ENCODE data around the gene SORBS1.

Gene SORBS1

GRCh38 chr10:95408983-95409873 is 151.9 kb downstream of the SORBS1 start:
- TF ChIP-seq, protein P1, sequence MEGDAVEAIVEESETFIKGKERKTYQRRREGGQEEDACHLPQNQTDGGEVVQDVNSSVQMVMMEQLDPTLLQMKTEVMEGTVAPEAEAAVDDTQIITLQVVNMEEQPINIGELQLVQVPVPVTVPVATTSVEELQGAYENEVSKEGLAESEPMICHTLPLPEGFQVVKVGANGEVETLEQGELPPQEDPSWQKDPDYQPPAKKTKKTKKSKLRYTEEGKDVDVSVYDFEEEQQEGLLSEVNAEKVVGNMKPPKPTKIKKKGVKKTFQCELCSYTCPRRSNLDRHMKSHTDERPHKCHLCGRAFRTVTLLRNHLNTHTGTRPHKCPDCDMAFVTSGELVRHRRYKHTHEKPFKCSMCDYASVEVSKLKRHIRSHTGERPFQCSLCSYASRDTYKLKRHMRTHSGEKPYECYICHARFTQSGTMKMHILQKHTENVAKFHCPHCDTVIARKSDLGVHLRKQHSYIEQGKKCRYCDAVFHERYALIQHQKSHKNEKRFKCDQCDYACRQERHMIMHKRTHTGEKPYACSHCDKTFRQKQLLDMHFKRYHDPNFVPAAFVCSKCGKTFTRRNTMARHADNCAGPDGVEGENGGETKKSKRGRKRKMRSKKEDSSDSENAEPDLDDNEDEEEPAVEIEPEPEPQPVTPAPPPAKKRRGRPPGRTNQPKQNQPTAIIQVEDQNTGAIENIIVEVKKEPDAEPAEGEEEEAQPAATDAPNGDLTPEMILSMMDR (IDR thresholded peaks at IDR 0.05; ENCODE audit: low read depth, low read length): no peak

DNA sequence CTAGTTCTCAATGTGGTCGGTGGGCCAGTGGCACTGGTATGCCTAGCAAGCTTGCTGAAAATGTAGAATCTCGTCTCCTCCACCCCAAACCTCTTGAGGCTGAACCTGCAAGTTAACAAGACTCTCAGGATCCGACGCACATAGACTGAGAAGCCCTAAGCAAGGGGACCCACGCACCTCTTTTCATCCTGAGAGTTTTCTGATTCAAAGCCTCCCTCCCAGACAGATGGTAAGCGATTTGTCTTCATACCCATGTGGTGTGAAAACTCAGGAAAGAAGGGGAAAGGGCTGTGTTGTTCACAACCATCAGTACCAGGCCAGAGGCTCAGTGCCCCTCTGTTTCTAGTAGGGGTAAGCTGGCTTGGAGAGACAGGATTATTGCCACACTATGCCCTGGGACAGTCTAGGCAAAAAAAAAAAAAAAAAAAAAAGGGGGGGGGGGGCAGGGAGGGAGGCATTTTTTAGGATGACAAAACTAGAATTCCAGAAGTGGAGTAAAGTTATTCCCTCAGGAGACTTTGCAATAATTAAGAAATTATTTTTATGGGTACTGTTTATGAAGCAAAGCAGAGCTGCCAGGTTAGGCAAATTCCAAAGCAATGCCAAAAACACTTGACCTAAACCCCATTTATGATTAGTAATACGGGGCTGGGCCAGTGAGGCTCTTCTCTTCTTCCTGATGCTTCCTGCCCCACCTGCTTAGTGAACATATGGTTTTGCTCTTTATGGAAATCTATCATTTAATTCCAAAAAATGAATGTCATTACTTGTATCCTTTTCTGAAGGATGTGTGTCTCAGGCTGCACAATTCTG is 152.8 kb downstream of the SORBS1 start:
- TF ChIP-seq, protein P1 (IDR thresholded peaks at IDR 0.05; ENCODE audit: low read depth, low read length): no peak
- H3K4me3 ChIP-seq (ENCODE audit: low read depth, low read length): no peak overlapping the region

More at GRCh38 chr10:95408983-95409873, 151.9 kb downstream of the SORBS1 start:
- no peak overlapping the region for H3K4me3 ChIP-seq (ENCODE audit: low read depth, low read length)

DNA sequence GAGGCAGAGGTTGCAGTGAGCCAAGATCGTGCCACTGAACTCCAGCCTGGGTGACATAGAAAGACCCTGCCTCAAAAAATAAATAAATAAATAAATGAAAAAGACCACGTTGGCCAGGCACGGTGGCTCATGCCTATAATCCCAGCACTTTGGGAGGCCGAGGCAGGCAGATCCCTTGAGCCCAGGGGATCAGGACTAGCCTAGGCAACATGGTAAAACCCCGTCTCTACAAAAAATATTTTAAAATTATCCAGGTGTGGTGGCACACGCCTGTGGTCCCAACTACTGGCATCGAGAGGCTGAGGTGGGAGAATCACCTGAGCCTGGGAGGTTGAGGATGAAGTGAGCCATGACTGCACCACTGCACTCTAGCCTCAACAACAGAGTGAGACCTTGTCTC is 153.6 kb downstream of the SORBS1 start:
- TF ChIP-seq, protein P1 (IDR thresholded peaks at IDR 0.05; ENCODE audit: low read depth, low read length): no peak
- H3K4me3 ChIP-seq (ENCODE audit: low read depth, low read length): no peak overlapping the region

DNA sequence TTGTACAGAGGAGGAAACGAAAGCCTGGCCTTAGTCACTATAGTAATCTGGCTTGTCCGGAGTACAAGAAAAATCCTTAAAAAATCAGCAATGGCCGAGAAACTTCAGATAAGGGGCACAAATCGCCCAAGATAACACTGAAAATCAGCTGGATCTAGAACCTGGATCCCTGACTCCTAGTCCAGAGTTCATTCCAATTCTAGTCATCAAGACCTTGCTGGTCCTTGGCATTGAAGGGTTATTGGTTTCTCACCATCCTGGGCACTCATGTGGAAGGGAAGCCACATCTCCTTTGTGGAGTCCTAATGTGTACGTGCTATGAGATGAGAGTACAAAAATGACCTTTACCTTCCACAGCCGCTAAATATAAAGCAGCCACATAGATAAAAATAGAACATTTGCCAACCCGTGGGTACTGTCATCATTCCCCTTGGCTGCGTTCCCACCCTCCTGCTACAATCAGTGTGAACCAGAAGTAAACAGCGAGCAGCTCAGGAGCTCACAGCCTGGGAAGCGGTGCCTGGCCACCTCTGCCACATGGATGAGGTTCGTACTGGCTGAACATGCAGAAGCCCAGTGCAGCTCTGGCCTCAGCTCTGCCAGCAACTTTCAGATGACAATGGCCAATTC is 154.4 kb downstream of the SORBS1 start:
- TF ChIP-seq, protein P1 (IDR thresholded peaks at IDR 0.05; ENCODE audit: low read depth, low read length): no peak
- H3K4me3 ChIP-seq (ENCODE audit: low read depth, low read length): no peak overlapping the region

DNA sequence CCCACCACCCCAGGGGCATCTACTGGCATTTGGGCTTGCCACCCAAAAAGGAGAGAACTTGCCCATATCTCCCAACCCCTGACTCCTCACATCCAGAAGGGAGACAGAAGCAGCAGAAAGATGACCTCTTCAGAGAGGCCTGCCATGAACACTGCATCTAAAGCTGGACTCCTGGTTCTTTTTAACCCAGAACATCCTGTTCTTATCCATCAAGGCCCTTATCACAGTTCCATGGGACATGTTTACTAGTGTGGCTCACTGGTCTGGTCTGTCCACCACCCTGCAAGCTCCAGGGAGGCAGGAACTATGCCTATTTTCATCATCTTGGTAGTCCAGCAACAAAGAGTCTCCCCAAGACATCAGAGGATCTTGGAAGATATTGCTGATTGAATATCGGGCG is 155.5 kb downstream of the SORBS1 start:
- no peak overlapping the region for H3K4me3 ChIP-seq (ENCODE audit: low read depth, low read length)
- TF ChIP-seq, protein P1 (IDR thresholded peaks at IDR 0.05; ENCODE audit: low read depth, low read length): no peak

DNA sequence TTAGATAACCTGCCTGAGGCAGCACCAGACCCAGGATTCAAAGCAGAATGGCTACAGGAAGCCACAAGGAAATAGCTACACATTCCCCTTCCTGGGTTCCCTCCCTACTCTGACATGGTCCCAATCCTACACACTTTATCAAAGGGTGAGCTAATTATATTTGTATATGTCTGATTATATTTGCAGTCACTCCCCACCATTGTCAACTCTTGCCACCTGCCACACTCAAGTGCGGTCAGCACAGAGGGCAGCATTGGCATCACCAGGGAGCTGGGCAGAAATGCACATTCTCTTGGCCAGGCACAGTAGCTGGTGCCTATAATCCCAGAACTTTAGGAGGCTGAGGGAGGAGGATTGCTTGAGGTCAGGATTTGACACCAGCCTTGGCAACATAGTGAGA is 156.3 kb downstream of the SORBS1 start:
- TF ChIP-seq, protein P1 (IDR thresholded peaks at IDR 0.05; ENCODE audit: low read depth, low read length): no peak
- H3K4me3 ChIP-seq (ENCODE audit: low read depth, low read length): no peak overlapping the region
